GM20431 (cell line): ENCODE measurements around the gene ANKMY2.
"Not testable (repeated sequence)": the region's sequence is repeated elsewhere in the genome, so short reads cannot be mapped to it uniquely, and the experiment has no call there.

Experiments used
- in situ Hi-C: fragments of 300-500 bp; cut with MseI, MboI; formaldehyde crosslinking; loops from one replicate; pipeline ENCODE4 v1.15.0; 2020; ENCODE audit warnings: low sequenced_read_pairs; ENCODE audit not compliant: unreplicated experiment

Gene ANKMY2

DNA sequence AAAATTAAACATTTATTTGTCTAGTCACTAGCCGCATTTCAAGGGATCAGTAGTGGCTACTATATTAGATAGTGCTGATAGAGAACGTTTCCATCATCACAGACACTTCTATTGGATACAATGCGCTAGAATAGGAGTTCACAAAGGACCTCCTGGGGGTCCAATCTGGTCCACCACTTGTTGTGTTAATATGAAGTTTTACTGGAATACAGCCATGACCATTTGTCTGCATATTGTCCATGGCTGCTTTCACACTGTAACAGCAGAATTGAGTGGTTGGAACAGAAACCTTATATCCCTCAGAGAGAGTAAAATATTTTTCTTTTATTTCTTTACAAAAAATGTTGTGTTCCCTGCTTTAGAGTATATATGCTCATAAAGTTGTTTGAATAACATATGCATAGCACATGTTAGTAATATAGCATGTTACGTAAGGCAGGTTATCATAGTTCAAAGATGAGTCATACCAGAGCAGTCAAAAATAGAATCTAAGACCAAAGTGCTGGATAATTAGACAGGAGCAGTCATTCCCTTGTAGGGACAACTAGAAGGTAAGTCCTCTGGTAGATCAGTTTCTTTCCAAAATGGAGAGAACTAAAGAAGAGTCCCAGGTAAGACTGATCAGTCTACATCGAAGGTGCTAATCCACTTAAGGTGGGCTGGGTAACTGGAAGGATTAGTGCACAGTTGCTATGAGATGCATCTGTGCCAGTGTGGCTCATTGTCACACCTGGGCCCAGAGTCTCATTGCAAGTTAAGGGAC, 15.3 kb upstream of the ANKMY2 start:
- in situ Hi-C loops = no loop called here

DNA sequence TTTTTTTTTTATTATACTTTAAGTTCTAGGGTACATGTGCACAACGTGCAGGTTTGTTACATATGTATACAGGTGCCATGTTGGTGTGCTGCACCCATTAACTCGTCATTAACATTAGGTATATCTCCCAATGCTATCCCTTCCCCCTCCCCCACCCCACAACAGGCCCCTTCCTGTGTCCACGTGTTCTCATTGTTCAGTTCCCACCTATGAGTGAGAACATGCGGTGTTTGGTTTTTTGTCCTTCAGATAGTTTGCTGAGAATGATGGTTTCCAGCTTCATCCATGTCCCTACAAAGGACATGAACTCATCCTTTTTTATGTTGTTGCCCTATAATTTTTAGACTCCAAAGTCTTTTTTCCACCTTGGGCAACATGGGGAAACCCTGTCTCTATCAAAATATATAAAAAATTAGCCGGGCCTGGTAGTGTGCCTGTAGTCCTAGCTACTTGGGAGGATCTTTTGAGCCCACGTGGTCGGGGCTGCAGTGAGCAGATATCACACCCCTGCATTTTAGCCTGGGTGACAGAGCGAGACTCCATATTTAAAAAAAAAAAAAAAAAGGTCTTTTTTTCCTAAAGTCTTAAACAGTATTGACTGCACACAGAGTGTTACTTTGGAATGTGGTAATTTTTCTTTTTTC, 14.4 kb upstream of the ANKMY2 start:
- in situ Hi-C loops = not testable (repeated sequence)

DNA sequence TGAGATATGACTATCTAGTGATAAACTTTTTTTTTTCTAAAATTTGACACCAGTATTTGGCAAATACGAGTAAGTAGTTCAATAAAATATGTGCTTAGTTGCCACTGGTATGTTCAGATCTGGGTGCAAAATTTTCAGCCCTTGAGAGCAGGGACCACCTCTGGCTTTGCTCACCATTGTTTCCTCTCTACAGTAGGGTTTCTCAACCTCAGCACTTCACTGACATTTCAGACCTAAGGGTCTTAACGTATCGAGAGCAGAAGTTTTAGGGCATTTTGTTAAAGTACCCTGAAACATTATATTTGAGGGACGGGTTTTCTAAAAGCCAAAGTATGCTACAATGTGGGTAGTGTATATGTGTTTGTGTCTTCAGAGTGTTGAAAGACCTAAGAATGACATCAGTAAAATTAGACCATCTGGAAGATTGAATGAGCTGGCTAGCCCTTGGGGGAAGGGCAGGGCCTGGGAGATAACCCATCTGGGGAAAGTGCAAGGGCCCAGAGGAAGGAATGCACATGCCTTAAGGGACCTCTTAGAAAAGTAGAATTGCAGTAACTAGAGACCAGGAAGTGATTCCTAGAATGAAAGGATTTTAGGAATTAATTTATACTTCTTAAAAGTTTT, 12.2 kb upstream of the ANKMY2 start:
- in situ Hi-C loops = no loop called here

DNA sequence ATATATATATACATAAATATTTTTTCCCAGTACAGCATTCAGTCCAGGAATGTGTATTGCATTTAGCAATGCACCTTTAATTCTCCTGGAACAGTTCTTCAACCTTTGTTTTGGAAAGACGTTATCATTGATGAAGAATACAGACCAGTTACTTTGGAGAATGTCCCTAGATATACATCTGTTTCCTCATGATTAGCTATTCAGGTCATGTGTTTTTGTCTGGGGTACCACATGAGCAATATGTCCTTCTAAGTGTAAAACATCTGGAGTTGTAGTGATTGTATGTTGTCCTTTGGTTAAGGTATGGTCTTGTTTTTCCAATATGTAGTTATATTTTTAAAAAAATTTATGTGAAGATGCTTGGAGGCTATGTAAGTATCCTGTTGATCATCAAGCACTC, 10.6 kb upstream of the ANKMY2 start:
- in situ Hi-C loops = no loop called here

DNA sequence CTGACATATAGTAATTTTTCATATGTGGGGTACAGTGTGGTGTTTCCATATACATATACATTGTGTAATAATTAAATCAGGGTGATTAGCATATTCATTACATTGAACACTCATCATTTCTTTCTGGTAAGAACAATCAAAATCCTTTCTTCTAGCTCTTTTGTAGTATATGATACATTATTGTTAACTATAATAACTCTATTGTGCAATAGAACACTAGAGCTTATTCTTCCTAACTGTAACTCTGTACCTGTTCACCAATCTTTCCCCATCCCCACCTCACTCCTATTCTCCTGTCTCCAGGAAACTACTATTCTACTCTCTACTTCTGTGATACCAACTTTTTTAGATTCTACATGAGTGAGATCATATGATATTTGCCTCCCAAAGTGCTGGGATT, 9.8 kb upstream of the ANKMY2 start:
- in situ Hi-C loops = no loop called here

DNA sequence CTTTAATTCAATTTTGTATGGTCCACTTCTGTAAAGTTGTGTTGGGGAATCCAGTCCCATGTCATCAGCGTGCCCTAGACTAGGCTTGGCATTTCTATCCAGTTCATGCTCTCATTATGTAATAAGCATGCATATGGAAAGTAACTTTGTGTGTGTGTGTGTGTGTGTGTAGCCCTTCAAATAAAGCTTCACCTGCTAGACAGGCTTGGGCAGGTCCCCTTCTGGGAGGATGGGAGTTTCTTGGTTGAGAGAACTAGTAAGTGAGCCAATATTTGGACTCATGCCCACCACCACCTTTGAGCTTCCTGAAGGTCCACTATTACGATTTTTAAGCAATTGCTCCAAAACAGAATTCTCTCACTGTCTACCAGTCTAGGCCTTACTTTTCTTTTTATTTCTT, 7.3 kb upstream of the ANKMY2 start:
- in situ Hi-C loops = no loop called here

DNA sequence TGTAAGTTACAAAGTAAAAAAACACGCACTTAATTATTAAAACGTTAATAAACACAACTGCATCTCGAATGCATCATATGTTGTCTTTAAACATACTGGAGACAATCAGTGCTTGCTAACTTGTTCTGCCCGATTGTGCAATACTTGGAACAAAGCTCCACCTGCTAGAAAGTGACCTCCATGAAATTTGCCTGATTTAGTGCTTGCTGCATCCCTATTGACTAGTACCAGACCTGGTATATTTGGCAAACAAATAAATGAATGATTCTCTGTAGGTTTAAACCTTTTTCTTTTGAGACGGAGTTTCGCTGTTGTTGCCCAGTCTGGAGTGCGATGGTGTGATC, 6.7 kb upstream of the ANKMY2 start:
- in situ Hi-C loops = no loop called here

DNA sequence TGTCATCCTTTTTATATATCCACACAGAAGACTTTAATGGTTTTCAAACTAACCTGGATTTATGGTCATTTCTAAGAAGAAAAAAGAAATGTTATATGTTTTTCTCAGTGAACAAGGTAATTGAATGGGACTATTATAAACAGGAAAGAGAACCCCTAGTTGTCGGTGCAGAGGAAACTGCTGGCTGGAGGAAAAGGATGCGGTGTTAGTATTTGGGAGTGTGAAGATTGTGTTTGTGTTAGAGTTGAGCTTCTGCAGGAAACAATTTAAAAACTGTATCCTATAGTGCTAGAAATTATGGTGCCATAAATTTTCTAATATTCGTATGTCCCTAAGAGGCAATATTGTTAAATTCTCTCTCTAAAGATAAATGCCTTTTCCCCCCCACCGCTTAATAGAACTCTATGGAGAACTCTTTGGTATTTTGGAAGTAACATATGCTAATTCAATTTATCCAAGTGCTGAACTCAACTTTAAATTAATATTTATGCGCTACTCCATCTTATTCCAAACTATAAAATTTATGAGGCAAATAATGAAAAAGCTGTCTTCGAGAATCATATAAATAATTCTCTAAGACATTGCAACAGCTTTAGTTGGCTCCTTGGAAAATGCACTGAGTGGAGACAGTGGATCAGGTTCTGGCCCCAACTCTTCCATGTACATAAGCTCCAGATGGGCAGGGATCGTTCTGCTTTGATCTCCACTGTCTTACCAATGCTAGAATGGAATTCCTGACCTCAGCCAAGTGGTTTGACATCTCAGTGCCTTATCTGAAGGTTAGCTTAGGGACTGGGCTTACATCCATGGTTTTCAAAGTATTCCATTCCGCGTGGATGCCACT, 6.1 kb upstream of the ANKMY2 start:
- in situ Hi-C loops = no loop called here

DNA sequence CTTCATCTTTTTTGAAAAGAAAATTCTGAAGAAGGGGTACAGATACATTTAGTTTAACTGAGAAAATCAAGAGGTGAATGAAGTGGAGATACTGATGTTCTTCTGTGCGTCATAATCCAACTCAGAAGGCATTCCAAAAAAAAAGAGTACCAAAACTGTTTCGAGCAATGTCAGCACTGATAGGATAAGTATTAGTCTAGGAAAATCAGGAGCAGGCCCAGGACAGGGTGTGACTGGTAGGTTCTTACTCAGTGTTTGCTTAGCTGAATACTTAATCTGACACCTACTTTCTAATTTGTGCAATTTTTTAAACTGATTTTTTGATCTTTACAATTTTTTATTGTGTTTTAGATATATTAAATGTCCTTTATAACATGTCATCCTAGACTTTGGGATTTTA, 4.7 kb upstream of the ANKMY2 start:
- in situ Hi-C loops = no loop called here

DNA sequence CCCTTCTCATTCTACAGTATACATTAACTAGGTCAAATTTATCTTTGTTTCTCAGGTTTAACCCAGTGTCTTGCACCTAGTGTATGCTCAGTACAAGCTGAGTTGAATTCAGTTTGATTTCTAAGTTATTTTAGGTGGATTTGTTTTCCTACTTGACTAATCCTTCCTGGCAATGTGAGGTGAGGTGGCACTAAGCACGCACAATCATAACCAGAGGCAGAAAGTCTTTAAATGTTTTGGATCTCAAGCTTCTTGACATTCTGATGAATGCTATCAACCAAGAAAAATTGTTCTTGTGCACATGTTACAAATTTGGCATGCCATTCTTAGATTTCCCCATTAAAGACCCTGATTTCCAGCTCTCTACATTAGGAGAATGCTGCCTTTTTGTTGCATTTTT, 3.6 kb upstream of the ANKMY2 start:
- in situ Hi-C loops = no loop called here

DNA sequence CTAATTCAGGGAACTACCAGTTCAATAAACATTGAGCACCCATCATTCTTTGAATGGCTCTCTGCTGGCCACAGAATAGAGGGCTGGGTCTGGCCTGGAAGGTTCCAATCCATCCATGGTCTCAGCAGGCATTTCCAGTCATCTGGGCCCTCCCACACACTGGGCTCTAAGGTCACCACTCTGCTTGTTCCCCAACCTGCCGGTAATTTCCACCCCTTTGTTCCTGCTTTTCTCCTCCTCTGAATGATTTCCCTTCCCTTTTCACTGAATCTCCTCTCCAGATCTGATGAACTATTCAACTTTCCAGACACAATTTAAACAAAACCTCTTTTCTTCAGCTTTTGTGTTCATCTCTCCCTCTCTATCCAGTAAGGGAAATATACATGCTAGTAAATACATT, 3.0 kb upstream of the ANKMY2 start:
- in situ Hi-C loops = no loop called here

DNA sequence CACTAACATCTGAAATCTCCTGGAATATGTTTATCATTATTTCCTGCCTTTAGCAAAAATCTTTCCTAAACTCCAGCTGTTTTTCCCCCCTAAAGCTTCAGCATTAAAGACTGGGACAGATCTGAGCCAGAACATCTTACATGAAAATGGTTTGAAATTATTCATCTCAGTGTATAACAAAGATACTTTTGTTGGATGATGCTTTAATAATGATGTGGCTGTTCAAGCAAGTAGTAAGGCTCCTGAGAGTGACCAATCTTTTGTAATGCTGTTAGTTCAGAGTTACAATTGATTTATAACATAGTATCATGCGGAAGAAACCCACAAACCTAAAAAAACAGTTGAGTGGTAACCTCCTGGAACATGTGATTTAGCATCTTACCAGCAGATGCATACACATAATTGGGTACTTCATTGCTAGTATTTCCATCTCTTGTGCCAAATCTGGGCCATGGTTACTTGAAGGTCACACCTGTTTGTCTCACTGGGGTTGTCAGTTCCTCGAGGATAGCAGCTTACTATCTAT, 1.9 kb upstream of the ANKMY2 start:
- in situ Hi-C loops = no loop called here

DNA sequence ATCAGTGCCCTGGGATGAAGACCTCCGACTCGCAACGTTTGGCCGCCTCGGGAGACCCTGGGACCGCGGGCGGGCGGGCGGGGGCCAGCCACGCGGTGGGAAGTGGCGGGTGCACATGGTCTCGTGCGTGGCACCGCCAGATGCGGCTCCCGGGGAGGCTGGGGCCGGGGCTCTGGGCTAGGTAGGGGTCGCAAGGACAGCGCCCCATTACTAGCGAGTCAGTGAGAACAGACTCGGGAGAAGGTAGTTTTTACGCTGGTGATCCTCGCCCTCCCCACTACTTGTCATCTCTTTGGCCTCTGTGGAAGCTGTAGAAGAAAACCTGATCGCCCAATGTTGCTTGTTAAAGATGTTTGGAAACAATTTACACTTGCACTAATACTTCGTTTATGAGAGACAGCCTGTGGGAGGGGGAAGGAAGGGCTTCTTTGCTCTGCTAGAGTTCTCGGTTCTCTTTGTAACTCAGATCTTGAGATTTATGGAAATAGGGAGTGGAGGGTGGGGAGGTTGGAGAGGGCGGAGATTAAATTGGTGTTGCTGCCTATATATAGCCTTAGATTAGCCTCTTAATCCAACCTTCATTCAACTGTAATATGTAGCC, 1.0 kb upstream of the ANKMY2 start:
- in situ Hi-C loops = no loop called here

DNA sequence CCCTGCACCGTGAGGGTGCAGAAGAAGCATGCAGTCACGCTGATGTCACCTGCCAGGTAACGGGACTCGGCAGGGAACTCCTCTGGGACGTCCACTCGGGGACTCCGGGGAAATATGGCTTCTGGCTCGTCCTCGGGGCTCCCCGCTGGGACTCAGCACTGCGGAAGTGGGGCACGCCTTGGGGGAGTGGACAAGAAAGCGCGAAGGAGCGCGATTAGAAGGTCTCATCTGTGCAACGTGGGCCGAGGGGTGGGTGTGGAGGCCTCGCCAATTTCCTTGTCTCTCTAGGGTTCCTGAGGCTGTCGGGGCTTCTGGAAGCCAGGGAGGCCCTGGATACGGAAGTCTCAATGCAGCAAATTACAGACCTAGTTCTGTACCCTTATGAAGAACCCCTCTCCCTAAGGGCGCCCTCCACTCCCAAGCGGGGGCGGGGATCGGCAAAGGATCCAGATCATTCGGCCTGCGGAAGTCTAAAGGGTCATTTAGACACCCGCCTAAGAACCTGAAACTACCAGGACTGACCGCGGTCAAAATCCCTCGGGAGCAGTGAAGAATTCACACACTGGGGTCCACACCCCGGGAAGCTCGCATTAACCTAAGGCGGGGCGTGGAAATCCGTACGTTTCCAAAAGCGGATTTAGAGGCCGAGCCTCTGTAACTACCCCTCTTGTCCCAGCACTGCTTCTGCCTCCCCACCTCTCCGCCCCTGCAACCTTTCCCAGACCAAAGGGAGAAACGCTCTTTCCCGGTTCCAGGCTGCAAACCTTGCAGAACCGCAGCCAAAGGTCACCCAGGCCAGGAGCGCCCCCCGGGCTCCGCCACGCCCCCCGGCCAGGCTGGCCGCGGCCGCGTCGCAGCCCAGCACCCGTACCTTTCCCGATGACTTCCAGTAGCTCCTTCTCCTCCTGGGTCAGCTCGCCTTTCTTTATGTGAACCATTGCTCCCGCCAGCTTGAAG, 640 bp downstream of the ANKMY2 start:
- in situ Hi-C loops = no loop called here

DNA sequence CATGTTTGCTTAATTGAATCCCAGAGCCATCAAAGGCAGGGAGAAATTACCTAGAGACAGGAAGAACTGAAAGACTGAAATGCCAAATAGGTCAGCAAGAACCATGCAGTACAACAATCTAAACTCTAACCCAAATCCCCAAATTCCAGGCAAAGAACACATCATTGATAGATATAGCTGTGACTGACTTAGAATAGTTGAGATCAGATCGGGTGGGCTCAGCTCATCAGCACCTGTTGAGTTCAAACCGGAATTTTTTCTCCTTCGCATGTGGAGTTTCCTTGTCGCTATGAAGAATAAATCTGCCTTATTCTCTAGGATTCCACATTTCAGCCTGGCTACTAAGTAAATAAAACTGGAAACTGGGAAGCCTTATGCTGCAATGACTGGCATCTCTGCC, 1.4 kb downstream of the ANKMY2 start:
- in situ Hi-C loops = no loop called here

DNA sequence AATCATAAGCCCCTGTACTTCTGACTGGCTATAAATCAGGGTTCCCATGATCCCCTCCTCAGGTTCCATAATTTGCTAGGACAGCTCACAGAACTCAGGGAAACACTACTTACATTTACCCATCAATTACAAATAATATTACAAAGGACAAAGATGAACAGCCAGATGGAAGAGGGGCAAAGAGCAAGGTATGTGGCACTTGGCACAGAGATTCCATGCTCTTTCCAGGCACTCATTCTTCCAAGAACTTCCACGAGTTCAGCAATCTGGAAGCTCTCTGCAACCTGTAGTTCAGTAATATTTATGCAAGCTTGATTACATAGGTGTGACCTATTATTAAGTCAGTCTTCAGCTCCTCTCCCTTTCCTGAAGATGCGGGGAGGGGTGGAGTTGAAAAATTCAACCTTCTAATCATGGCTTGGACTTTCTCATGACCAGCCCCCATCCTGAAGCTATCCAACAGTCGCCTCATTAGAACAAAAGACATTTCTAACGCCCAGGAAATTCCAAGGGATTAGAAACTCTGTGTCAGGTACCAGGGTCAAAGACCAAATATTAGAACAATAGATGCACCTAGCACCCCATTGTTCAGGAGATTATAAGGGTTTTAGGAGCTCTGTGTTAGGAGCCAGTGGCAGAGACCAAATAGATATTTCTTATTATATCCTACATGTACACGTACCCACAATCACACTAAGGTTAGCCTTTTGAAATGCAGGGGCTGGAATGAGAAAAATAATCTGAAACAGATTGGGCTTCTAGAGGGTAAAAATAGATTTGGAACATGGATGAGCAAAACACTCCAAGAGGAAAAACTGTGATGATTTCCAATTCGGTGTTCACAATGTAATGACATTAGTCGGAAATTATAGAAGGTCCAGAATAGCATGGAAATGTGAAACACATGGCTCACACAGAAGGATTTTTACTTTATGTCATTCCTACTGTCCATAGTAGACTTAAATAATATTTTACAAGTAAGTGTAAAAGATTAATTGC, 7.0 kb downstream of the ANKMY2 start:
- in situ Hi-C loops = no loop called here

DNA sequence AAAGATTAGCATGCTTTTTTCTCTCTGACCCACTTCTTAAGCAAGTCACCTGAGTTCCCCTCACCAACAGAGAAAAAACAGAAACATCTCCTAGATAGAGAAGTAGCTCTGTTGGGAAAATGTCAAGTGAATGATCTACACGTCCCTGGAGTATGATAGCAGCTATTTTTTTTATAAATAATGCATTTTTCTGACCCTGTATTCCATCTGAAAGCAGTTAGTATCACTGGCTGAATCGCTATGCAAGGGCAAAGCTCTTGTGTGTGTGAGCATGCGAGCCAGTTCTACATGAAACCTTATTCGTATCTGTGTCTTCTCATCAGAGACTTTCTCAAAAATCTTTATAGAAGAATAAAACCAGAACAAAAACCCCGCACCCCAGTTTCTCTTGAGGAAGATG, 8.2 kb downstream of the ANKMY2 start:
- in situ Hi-C loops = no loop called here

DNA sequence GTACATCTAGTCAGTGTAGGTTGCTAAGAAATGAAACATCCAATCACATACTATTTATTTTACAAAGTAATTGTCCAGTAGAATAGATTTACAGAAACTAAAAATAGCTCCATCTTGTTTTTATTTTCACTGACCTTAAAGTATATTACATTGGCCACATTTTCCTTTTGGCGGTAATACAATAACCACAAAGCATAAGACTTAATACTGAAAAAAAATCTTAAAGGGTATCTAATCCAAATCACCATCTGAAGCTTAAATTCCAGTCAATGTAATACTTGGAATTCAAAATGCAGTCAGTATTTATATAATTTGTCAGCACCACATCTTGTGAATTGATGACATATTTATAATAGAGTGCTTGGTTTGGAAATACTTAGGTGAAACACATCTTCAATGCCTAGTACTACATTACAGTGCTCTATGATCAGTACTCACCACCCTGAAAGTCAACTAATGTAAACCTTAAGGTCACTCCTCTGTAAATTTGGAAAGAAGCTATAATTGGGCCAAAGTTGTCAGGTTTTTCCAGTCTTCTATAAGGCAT, 8.9 kb downstream of the ANKMY2 start:
- in situ Hi-C loops = no loop called here
